Endothelial cell of umbilical vein (primary cell): ENCODE measurements around the gene SNX25. TPM values are rescaled to one million over a fixed set of nuclear protein-coding genes. Genes with fewer than 3 reads are reported as not detected.

Experiments used
- BruUV-seq: library from RNA; stranded (reverse); fragments of 400-500 nt; replicated peaks from 2 replicates; lab custom pipeline; 2021; lab: Mats Ljungman, UMichigan
- CTCF ChIA-PET: fragments of 300-600, 350-600 bp; sonication (Branson Sonifier 250); formaldehyde crosslinking; loops from one replicate; lab custom pipeline; 2021; ENCODE audit warnings: antibody characterized with exemption, inconsistent platforms; lab: Charles Lee
- POLR2A ChIA-PET: fragments of 300-600, 350-600 bp; sonication (Branson Sonifier 250); formaldehyde crosslinking; loops from one replicate; lab custom pipeline; 2021; ENCODE audit warnings: antibody characterized with exemption, inconsistent platforms; lab: Charles Lee
- DNase-seq: peaks from one replicate; pipeline ENCODE4 v3.0.0-alpha.2; 2011; ENCODE audit warnings: low read depth, low spot score
- FAIRE-seq: peaks from 2 replicates; lab custom pipeline; 2011; peaks lifted over from hg19 to GRCh38; lab: Jason Lieb, UNC
- H2AFZ ChIP-seq: 2 replicates; pipeline ENCODE4 v1.6.0; 2012; ENCODE audit warnings: low read depth, low read length, control low read depth, inconsistent platforms
- H3K27ac ChIP-seq: 2 replicates; pipeline ENCODE4 v1.5.1; 2011; ENCODE audit warnings: low read depth, mild to moderate bottlenecking, control low read depth, low read length, moderate library complexity; ENCODE audit not compliant: insufficient read depth
- H3K27me3 ChIP-seq, 2 experiments: 2 replicates each; pipeline versions ENCODE4 v1.6.0 to v1.6.1; 2011; ENCODE audit warnings: low read length in 2 of 2, mixed read lengths in 1 of 2; ENCODE audit not compliant: control insufficient read depth in 2 of 2, insufficient read depth in 2 of 2
- H3K36me3 ChIP-seq, 2 experiments: 2 replicates in 1 of 2; 3 replicates in 1 of 2; pipeline ENCODE4 v1.5.1; 2011; ENCODE audit warnings: low read length in 2 of 2, mild to moderate bottlenecking in 1 of 2, moderate library complexity in 1 of 2; ENCODE audit not compliant: control insufficient read depth in 2 of 2, insufficient read depth in 2 of 2; ENCODE audit errors: extremely low read depth in 1 of 2
- H3K4me1 ChIP-seq: 3 replicates; pipeline ENCODE4 v1.5.1; 2011; ENCODE audit warnings: mild to moderate bottlenecking, low read length; ENCODE audit not compliant: control insufficient read depth, insufficient read depth; ENCODE audit errors: extremely low read depth
- H3K4me2 ChIP-seq: 2 replicates; pipeline ENCODE4 v1.6.1; 2011; ENCODE audit warnings: low read length, control low read depth, mixed read lengths; ENCODE audit not compliant: insufficient read depth
- H3K4me3 ChIP-seq, 3 experiments: fragments of 200-600 bp in 1 of 3; sonication (generic), shearing (Covaris generic) in 1 of 3; replicated peaks in 1 of 3; 2 replicates each; pipeline ENCODE4 v1.5.1; 2011 to 2016; ENCODE audit warnings: control low read depth in 3 of 3, low read length in 3 of 3, mild to moderate bottlenecking in 2 of 3, inconsistent platforms in 1 of 3, low read depth in 1 of 3, moderate library complexity in 1 of 3; ENCODE audit not compliant: insufficient read depth in 1 of 3
- H3K79me2 ChIP-seq: 2 replicates; pipeline ENCODE4 v1.6.0; 2012; ENCODE audit warnings: low read length, inconsistent platforms; ENCODE audit not compliant: control insufficient read depth, insufficient read depth
- H3K9ac ChIP-seq: replicated peaks from 2 replicates; pipeline ENCODE3; 2011; ENCODE audit warnings: low read length, control low read depth; ENCODE audit not compliant: insufficient read depth; ENCODE audit errors: extremely low read depth
- H3K9me1 ChIP-seq: replicated peaks from 3 replicates; pipeline ENCODE4 v1.6.0; 2011; ENCODE audit warnings: mild to moderate bottlenecking, low read length; ENCODE audit not compliant: control insufficient read depth, insufficient read depth; ENCODE audit errors: extremely low read depth
- H3K9me3 ChIP-seq: replicated peaks from 2 replicates; pipeline ENCODE4 v1.5.1; 2012; ENCODE audit warnings: low read length, inconsistent platforms; ENCODE audit not compliant: control insufficient read depth, insufficient read depth
- H4K20me1 ChIP-seq: replicated peaks from 2 replicates; pipeline ENCODE3; 2011; ENCODE audit warnings: mild to moderate bottlenecking, low read length; ENCODE audit not compliant: control insufficient read depth, insufficient read depth; ENCODE audit errors: extremely low read depth
- EZH2 ChIP-seq: IDR thresholded peaks from 2 replicates; pipeline ENCODE4 v1.6.1; 2012; ENCODE audit warnings: borderline replicate concordance, low read depth, mild to moderate bottlenecking, moderate library complexity, low read length, inconsistent platforms; ENCODE audit not compliant: severe bottlenecking
- FOS ChIP-seq: IDR thresholded peaks from 2 replicates; pipeline ENCODE4 v1.6.1; 2011; ENCODE audit warnings: mild to moderate bottlenecking, low read length, moderate library complexity, borderline replicate concordance; ENCODE audit not compliant: insufficient read depth
- GATA2 ChIP-seq: IDR thresholded peaks from 2 replicates; pipeline ENCODE4 v1.7.0; 2011; ENCODE audit warnings: low read depth, mild to moderate bottlenecking, moderate library complexity, mixed read lengths, low read length; ENCODE audit not compliant: insufficient read length, insufficient read depth
- JUN ChIP-seq: IDR thresholded peaks from 2 replicates; pipeline ENCODE4 v1.6.1; 2011; ENCODE audit warnings: borderline replicate concordance, low read depth; ENCODE audit not compliant: insufficient read length, insufficient read depth
- MAX ChIP-seq: IDR thresholded peaks from 2 replicates; pipeline ENCODE4 v1.6.1; 2011; ENCODE audit not compliant: insufficient read depth, insufficient read length
- dilution Hi-C: fragments of 300-500 bp; cut with MboI; formaldehyde crosslinking; loops from one replicate; pipeline ENCODE4 v1.15.0; 2019; ENCODE audit warnings: low sequenced_read_pairs; ENCODE audit not compliant: extremely low pct_ligation_motif_present
- intact Hi-C: fragments of 100-400 bp; cut with micrococcal nuclease; formaldehyde crosslinking; loops from one replicate; pipeline ENCODE4 v1.10.0; 2022
- polyA plus RNA-seq, 4 experiments: library from polyadenylated mRNA; depleted of rRNA in 3 of 4; stranded (reverse) in 3 of 4; unstranded in 1 of 4; fragments of >200 nt; gene quantifications; 2 replicates each; pipeline versions ENCODE4 v1.2.1 to v1.2.3, GENCODE V29; 2011 to 2012; ENCODE audit warnings: missing spikeins in 1 of 4
- total RNA-seq: library from RNA; stranded (reverse); gene quantifications from 2 replicates; pipeline ENCODE4 v1.2.3, GENCODE V29; 2021
- TF ChIP-seq, protein P1 (sequence below), 2 donors: IDR thresholded peaks; 1 replicate in 1 of 2; 2 replicates in 1 of 2; pipeline ENCODE4 v1.5.1; 2011; ENCODE audit warnings: low read length in 2 of 2, mild to moderate bottlenecking in 2 of 2, moderate library complexity in 2 of 2, control low read depth in 1 of 2, inconsistent platforms in 1 of 2, low read depth in 1 of 2; ENCODE audit not compliant: insufficient read depth in 1 of 2; ENCODE audit errors: extremely low read depth in 1 of 2

Gene SNX25
- total and polyA plus RNA-seq, 2 donors (not counting 3 experiments of a cell fraction or from before 2014, with no cell fraction given): 6.6 to 16.1 TPM

GRCh38 chr4:185304541-185304940, 95.1 kb downstream of the SNX25 start:
- Histone ChIP-seq H3K4me2 (no peak overlapping the region), H3K9me3 (no peaks in the 10 kb centered on the region), H3K36me3 (peaks cover 0 to 5% of the 10 kb centered on the region in 2 experiments), H4K20me1 (no peaks in the 10 kb centered on the region), H3K9me1 (no peaks in the 10 kb centered on the region), H3K4me1 (no peaks in the 10 kb centered on the region), H3K4me3 (no peak overlapping the region), H3K27ac (no peak overlapping the region), H3K79me2 (no peaks in the 10 kb centered on the region), H3K9ac (no peak overlapping the region), H2AFZ (no peak overlapping the region), H3K27me3 (no peaks in the 10 kb centered on the region)
- POLR2A ChIA-PET: no interaction called here
- CTCF ChIA-PET: interaction anchor here (1.3 to 2.2 kb wide), 2 partner anchors 103 to 265 kb away, joined by 3 to 5 read pairs; no protein-coding TSS in a partner anchor
- dilution Hi-C loops: no loop called here
- DNase-seq (no peak), FAIRE-seq (no peak)
- no TSS peak for BruUV-seq
- TF ChIP-seq JUN (no peak), EZH2 (no peak), GATA2 (no peak), MAX (no peak), FOS (no peak)
- TF ChIP-seq, protein P1, sequence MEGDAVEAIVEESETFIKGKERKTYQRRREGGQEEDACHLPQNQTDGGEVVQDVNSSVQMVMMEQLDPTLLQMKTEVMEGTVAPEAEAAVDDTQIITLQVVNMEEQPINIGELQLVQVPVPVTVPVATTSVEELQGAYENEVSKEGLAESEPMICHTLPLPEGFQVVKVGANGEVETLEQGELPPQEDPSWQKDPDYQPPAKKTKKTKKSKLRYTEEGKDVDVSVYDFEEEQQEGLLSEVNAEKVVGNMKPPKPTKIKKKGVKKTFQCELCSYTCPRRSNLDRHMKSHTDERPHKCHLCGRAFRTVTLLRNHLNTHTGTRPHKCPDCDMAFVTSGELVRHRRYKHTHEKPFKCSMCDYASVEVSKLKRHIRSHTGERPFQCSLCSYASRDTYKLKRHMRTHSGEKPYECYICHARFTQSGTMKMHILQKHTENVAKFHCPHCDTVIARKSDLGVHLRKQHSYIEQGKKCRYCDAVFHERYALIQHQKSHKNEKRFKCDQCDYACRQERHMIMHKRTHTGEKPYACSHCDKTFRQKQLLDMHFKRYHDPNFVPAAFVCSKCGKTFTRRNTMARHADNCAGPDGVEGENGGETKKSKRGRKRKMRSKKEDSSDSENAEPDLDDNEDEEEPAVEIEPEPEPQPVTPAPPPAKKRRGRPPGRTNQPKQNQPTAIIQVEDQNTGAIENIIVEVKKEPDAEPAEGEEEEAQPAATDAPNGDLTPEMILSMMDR (IDR thresholded peaks at IDR 0.05; ENCODE audit: extremely low read depth in 1 of 2, insufficient read depth in 1 of 2, low read depth in 1 of 2, low read length in 2 of 2): no peak
- intact Hi-C loops: no loop called here
